Mononuclear cell (primary cell): Measurements from ENCODE around the gene ARL15. TPM values are rescaled to one million over a fixed set of nuclear protein-coding genes. Genes with fewer than 3 reads are reported as not detected.

ENCODE experiments used
- H3K27me3 ChIP-seq: 2 replicates; pipeline ENCODE4 v1.6.0; 2011; ENCODE audit warnings: low read length, control low read depth; ENCODE audit not compliant: insufficient read depth
- H3K4me1 ChIP-seq: 2 replicates; pipeline ENCODE4 v1.5.1; 2011; ENCODE audit warnings: mild to moderate bottlenecking, low read length, control low read depth; ENCODE audit not compliant: insufficient read depth
- H3K4me3 ChIP-seq: 2 replicates; pipeline ENCODE4 v1.5.1; 2011; ENCODE audit warnings: mild to moderate bottlenecking, low read length, moderate library complexity
- H3K9me3 ChIP-seq: 2 replicates; pipeline ENCODE4 v1.5.1; 2011; ENCODE audit warnings: low read depth, mild to moderate bottlenecking, control low read depth, low read length
- total RNA-seq: library from RNA; depleted of rRNA; stranded (reverse); fragments of >200 nt; gene quantifications from one replicate; pipeline ENCODE4 v1.2.3, GENCODE V29; 2012

The ARL15 gene
- total RNA-seq, 1 donor, result 30.3 TPM

DNA sequence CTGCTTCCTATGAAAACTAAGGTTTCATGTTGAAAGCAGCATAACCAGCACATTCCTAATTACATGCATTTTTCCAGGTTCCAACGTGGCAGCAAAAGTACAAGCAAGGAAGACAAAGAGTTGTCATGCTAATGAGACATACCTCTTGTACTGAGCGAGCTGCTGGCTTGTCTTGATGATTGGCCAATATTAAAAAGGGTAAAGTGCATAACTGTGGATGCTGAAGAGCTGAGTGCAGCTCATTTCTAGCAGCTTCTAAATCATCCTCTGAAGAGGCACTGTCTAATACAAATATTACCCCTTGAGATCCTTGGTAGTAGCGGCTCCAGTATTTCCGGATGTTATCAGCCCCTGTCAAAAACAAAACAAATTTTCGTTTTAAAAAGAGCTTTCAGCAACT lies 197.3 kb downstream of the ARL15 start:
- Histone ChIP-seq H3K9me3 (no peaks in the 10 kb centered on the region), H3K27me3 (no peaks in the 10 kb centered on the region), H3K4me1 (no peaks in the 10 kb centered on the region), H3K4me3 (no peak overlapping the region)

DNA sequence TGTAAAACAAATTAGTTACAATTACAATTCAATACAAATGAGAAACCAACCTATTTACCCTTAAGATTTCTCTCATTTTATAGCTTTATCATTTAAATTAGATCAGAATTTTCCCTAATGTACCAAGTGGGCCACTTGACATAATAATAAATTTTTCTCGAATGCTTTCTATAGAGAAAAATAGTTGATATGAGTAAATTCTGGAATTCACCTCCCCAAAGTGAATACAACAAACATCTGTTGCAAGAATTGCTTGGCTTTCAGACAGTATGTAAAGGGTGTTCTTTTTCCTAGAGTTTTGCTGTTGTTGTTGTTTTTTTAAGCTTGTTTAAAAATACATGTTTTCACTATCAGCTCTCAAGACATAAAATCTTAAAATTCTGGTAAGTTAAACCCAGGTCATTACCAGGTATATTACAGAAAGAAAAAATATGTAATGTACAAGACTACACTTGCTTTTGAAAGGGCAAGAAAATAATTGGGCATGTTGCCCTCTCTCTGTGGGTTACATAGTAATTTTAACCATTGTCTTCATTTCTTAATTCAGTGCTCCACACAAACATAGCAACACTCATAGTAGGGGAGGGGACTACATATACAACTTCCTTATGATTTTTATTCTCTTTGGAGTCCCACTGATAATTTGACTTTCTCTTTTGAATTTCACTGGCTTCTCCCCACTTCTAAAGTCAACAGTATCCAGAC lies 200.6 kb downstream of the ARL15 start:
- H3K4me3 ChIP-seq, result no peak overlapping the region
- no peaks in the 10 kb centered on the region for H3K27me3 ChIP-seq
- no peaks in the 10 kb centered on the region for H3K4me1 ChIP-seq
- no peaks in the 10 kb centered on the region for H3K9me3 ChIP-seq

DNA sequence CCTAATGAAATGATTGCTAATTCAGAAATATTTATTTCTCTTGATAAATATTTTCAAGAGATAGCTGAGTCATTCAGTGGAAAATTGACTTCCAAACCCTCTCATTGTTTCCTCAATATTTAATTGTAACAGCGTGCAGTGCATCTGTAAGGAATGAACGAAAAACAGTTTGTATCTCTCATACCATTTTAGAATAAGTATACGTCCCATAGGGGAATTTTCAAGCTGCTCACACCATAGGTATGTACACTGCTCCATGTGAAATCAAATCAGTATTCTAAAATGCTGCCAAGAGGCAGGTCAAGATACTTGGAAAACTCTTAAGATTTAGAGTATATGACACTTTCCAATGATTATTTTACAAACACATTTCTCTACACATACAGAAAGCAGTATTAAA lies 202.2 kb downstream of the ARL15 start:
- Histone ChIP-seq H3K4me3 (no peak overlapping the region), H3K4me1 (no peaks in the 10 kb centered on the region), H3K27me3 (no peaks in the 10 kb centered on the region), H3K9me3 (no peaks in the 10 kb centered on the region)

DNA sequence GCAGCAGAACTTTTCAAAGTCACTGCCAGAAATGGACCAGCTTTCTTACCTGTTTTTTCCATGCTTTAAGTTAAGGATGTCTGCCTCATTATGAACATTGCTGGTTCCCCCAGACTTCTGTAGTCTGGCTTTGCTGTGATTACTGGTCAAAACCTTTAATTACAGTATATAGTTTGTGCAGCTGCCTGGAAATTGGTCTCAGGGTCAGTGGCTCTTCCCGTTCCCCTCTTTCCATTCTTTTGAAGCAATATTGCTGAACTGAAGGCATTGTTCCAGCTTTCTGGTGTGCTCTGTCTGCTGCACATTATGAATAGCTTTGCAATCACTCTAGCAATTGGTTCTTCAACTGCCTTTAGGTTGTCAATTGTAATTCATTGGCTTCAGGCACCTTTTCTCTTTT lies 206.5 kb downstream of the ARL15 start:
- Histone ChIP-seq H3K27me3 (no peaks in the 10 kb centered on the region), H3K4me1 (no peaks in the 10 kb centered on the region), H3K4me3 (no peak overlapping the region), H3K9me3 (no peaks in the 10 kb centered on the region)

DNA sequence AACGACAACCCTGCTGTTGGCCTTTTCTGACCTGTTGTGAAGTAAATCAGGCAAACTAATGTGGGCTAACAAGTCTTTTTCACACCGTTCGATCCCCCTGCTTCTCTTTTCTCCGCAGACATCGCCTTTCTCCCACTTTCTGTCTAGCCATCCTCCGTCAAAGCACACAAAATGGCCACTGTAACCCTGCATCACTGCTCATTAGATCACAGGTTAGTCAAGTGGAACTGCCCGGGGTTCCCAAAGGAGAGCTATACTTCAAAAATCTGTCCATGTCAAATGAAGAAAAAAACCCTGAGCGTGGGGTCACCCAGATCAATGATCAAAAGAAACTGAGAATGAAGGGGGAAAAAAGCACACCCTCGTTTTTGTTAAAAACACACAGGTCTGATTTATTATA lies 212.1 kb downstream of the ARL15 start:
- H3K4me3 ChIP-seq, result no peak overlapping the region
- no peaks in the 10 kb centered on the region for H3K27me3 ChIP-seq
- no peaks in the 10 kb centered on the region for H3K9me3 ChIP-seq
- no peaks in the 10 kb centered on the region for H3K4me1 ChIP-seq

DNA sequence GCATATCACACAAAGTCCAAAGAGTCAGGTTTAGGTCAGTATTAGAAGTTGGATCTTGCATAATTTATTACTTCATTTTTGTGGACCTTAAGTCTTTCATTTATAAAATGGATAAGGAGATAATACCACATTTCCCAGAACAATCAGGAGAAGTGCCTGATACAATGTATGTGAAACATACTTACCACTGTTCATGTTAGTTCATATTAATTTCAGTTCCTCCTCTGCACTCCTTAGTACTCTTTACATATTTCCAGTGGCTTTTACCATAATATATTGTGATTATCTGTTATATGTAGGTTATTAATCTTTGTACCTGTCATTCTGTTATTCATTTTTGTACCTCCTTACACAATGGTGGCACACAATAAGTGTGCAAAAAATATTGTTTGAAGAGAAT lies 214.4 kb downstream of the ARL15 start:
- Histone ChIP-seq H3K27me3 (no peaks in the 10 kb centered on the region), H3K9me3 (no peaks in the 10 kb centered on the region), H3K4me3 (no peak overlapping the region), H3K4me1 (no peaks in the 10 kb centered on the region)

DNA sequence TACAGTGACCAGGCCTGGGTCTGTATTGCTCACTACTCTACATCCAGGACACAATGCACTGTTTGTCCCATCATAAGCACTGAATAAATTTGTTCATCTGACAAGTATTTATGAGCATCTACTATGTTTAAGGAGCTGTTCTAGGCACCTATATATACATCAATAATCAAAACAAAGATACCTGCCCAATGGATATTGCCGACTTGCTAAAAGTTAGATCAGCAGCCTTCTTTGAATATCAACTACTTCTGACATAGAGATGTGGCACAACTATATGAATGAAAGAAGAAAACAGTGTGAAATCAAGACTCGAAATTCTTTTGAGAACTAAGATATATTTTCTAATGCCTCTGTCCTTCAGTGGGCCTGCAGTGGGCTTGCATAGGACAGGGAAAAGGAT lies 215.7 kb downstream of the ARL15 start:
- Histone ChIP-seq H3K4me1 (no peaks in the 10 kb centered on the region), H3K27me3 (no peaks in the 10 kb centered on the region), H3K4me3 (no peak overlapping the region), H3K9me3 (no peaks in the 10 kb centered on the region)

DNA sequence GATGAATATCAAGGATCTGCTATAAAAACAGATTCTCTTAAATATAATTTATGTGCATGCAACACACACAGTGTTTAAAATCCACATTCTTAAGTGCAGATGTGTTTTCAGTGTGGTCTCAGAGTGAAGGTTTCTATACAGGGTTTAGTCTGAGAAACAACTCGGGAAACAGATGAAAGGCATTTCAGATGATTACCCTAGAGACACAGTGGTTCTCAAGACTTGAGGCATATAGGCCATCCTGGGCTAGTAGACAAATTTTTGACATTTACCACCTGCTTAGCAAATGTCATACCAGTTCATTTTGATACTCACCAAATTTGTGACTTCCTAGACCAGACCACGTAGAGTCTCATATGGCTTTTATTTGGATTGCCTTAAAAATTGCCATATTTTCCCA lies 216.5 kb downstream of the ARL15 start:
- Histone ChIP-seq H3K27me3 (no peaks in the 10 kb centered on the region), H3K4me3 (no peak overlapping the region), H3K9me3 (no peaks in the 10 kb centered on the region), H3K4me1 (no peaks in the 10 kb centered on the region)

DNA sequence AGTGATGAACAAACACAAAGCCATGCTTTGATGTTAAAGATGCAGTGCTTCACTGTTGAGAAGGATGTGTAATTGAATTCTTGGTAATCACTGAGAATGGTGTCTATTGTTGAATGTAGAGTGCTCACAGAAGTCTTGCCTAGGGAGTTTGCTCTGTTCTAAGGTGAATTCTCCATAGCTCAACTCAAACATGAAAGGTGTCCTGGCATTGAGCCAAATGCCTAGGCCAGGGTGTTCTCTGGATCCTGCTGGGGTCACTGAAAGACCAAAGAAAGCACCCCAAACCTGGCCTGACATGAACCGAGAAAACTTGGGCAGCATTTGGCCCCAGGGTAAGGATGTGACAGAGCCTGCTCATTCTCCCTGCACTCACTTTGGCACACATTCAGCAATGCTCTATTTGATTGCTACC lies 217.3 kb downstream of the ARL15 start:
- Histone ChIP-seq H3K27me3 (no peaks in the 10 kb centered on the region), H3K9me3 (no peaks in the 10 kb centered on the region), H3K4me3 (no peak overlapping the region), H3K4me1 (no peaks in the 10 kb centered on the region)

DNA sequence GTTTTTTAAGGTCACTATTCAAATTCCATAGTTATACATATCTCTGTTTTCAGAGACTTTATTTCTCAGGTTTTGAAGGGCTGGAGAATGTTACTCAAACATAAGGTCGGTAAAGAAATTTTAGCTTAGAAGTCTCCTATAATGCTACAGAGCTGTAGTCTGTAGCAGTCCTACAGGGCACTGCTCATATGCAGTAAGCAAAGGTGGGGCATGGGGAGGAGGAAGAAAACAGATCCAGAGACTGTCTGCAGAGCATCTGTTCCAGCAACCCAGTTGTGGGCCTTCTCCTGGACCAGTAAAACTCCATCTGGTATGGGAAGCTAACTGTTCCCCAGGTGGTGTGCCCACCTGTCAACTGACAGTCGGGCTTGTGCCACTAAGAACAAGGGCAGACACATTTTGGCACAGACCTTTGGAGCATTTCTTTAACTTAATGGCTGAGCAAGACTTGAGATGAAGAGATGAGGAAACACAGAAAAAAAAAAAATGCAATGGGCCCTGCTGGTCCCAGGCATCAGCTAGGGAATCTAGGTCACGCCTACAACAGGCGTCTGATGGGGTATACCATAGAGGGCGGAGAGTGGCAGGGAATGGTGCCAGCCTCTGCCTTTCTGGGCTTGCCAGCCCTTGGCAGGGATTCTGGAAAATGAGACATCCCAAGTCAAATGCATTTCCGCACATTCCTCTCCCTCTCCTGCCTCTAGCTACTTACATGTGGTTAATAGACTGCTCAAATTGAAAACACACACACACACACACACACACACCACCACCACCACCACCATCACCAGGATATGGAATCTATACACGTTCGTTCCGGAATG lies 218.9 kb downstream of the ARL15 start:
- H3K4me1 ChIP-seq, result no peaks in the 10 kb centered on the region
- no peak overlapping the region for H3K4me3 ChIP-seq
- H3K9me3 ChIP-seq, result no peaks in the 10 kb centered on the region
- H3K27me3 ChIP-seq, result no peaks in the 10 kb centered on the region

DNA sequence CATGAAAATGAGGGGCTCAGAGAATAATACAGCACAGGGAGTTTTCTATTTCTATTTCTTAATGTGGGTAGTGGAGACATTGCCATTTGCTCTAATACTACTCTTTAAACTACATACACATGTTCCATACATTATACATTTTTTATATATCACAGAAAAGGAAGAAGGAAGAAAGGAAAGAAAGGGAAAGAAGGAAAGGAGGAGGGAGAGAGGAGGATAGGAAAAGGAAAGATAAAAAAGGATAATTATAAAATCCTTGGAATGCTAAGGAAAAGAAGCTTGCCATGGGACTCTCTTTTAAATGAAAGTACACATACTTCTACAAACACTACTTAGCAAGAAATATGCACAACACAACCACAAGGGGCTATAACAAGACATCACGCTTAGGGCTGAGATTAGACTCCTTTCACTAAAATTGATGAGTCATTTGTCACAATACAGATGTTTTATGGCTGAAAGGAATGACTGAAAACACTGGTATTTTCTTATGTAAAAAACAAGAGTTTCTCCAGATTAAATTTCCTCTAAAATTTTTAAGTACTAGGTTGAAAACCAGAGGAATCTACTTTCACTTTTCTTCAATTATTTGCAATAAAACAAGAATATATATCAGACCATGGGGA lies 219.8 kb downstream of the ARL15 start:
- Histone ChIP-seq H3K27me3 (no peaks in the 10 kb centered on the region), H3K4me3 (no peak overlapping the region), H3K9me3 (no peaks in the 10 kb centered on the region), H3K4me1 (no peaks in the 10 kb centered on the region)

DNA sequence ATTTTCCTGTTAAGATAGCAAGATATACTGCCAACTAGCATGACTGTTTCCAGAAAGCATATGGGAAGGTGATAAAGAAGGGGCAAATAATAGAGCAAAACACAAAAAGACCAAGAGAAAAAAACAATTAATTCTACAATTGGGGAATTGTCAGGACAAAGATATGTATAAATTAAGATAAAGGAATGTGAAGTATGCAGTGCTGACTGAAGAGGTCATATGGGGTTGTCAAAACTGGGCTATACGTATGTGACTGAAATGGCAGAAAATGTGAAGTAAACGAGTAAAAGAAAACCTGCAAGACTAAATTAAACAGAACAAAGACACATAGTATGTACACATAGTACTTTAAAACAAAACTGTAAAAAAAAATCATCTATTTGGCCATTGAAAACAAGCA lies 222.3 kb downstream of the ARL15 start:
- H3K9me3 ChIP-seq, result no peaks in the 10 kb centered on the region
- H3K27me3 ChIP-seq, result no peaks in the 10 kb centered on the region
- no peaks in the 10 kb centered on the region for H3K4me1 ChIP-seq
- H3K4me3 ChIP-seq, result no peak overlapping the region

DNA sequence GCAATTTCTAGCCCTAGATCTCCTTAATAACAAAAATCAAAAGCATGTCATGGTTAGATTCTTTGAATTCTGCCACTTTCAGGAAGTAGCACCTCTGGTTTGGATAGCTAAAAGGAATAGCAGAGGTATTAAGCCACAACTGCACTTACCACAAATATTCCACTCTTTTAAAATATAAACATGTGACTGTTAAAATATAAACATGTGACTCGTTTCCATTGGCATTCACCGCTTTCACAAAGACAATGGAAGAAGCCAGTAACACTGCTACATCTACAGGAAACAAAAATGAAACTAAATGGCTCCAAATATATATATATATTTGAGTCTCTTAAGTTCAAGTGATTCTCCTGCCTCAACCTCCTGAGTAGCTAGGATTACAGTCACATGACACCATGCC lies 222.9 kb downstream of the ARL15 start:
- Histone ChIP-seq H3K9me3 (no peaks in the 10 kb centered on the region), H3K4me1 (no peaks in the 10 kb centered on the region), H3K4me3 (no peak overlapping the region), H3K27me3 (no peaks in the 10 kb centered on the region)

DNA sequence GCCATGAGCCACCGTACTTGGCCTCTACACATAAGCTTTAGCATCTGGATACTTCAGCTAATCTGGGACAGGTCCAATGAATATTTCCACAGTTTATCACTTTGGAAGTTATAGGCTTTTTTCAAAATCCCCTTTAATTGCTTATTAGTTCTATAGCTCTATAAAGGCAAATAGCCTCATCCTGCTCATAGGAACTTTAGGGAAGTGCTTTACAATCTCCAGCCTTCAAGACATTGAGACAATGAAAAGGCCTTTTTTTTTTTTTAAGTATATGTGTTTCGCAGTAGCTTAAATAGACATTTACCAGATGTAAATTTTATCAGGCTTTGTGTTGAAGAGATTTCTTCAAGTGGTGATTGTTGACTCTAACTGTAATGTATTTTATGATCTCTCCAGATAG lies 224.2 kb downstream of the ARL15 start:
- no peaks in the 10 kb centered on the region for H3K4me1 ChIP-seq
- H3K4me3 ChIP-seq, result no peak overlapping the region
- H3K27me3 ChIP-seq, result no peaks in the 10 kb centered on the region
- H3K9me3 ChIP-seq, result no peaks in the 10 kb centered on the region

DNA sequence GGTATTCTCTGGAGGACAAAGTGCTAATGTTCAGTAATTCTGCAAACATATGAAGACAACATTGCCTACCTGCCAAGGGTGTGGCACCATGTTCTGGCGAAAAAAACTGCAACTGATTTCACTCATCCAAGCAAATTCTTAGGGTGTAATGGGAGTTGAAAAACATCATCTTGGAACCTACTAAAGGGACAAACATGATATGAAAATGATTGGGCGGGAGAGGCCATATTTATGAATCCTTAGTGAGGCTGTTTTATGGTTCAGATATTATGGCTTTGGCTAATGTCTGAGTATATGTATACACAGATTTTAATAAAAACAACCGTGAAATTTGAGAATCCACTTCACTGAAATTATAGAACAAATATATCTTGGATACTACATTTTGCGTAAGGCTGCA lies 225.7 kb downstream of the ARL15 start:
- peaks cover 3% of the 10 kb centered on the region for H3K4me1 ChIP-seq
- H3K27me3 ChIP-seq, result no peaks in the 10 kb centered on the region
- H3K9me3 ChIP-seq, result no peaks in the 10 kb centered on the region
- H3K4me3 ChIP-seq, result no peak overlapping the region
